Ishikawa (cell line): ENCODE data around the gene CPNE6.

ENCODE experiments used
- CEBPB ChIP-seq: IDR thresholded peaks from 2 replicates; pipeline ENCODE4 v1.6.1; 2012
- CREB1 ChIP-seq: IDR thresholded peaks from 2 replicates; pipeline ENCODE4 v1.6.1; 2012; ENCODE audit warnings: low read depth
- EP300 ChIP-seq: IDR thresholded peaks from 2 replicates; pipeline ENCODE4 v1.6.1; 2012; ENCODE audit warnings: borderline replicate concordance
- FOXM1 ChIP-seq: IDR thresholded peaks from 2 replicates; pipeline ENCODE4 v1.6.1; 2012; ENCODE audit warnings: low read depth, borderline replicate concordance
- RAD21 ChIP-seq: IDR thresholded peaks from 2 replicates; pipeline ENCODE4 v1.6.1; 2012; ENCODE audit warnings: low read depth
- REST ChIP-seq: IDR thresholded peaks from 2 replicates; pipeline ENCODE4 v1.6.1; 2012; ENCODE audit warnings: low read depth, mild to moderate bottlenecking
- TAF1 ChIP-seq: IDR thresholded peaks from 2 replicates; pipeline ENCODE4 v1.6.1; 2012; ENCODE audit warnings: low read depth, mild to moderate bottlenecking
- TEAD4 ChIP-seq: IDR thresholded peaks from 2 replicates; pipeline ENCODE4 v1.6.1; 2012
- USF1 ChIP-seq: IDR thresholded peaks from 2 replicates; pipeline ENCODE4 v1.6.1; 2012
- YY1 ChIP-seq: IDR thresholded peaks from 2 replicates; pipeline ENCODE4 v1.6.1; 2012; ENCODE audit warnings: low read depth

DNA sequence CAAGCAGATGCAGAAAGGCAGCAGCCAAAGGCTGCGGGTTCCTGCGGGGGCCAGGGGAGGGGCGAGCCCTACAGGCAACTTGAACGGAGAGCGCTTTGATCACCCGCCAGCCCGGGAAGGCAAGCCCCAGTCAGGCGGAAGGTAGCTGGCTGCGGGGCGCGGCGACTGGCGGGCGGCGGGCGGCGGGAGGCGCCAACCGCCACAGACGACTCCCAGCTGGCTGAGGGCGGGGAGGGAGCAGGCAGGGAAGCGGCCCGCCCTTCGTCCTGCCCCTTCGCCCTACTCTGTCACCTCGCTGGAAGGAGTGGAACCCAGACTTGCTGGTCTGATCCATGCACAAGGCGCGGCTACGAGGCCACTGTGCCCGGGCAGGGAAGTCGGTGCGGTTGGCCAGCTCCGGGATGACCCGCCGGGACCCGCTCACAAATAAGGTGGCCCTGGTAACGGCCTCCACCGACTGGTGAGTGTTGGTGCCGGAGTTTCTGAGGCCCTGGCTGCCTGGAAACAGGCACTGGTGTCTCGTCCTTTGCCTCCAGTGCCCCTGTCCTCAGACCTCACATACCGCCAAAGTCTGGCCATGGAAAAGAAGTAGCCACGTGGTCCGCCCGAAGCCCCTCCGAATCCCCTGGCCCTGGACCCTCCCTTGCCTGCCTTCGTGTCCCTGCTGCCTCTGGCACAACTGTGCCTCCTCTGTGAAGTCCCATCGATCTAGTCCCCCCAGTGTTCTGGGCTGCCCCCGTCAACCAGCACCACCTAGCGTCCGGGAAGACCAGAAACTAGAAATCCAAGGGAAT is 35.0 kb upstream of the CPNE6 start:
- TF ChIP-seq REST (no peak), TEAD4 (no peak), RAD21 (peak; percentile 63), USF1 (no peak; the same call in 1 of the 2 replicates), YY1 (no peak), TAF1 (no peak), EP300 (no peak), CREB1 (no peak), FOXM1 (no peak), CEBPB (no peak)
